Caki2 (cell line): Measurements from ENCODE around the gene DAPK2. TPM values are rescaled to one million over a fixed set of nuclear protein-coding genes. Genes with fewer than 3 reads are reported as not detected.
"Not testable (repeated sequence)": the region's sequence is repeated elsewhere in the genome, so short reads cannot be mapped to it uniquely, and the experiment has no call there.

Source experiments
- DNase-seq: peaks from one replicate; pipeline ENCODE4 v3.0.0-alpha.2; 2015; ENCODE audit warnings: low read depth
- in situ Hi-C: cut with HindIII; loops from 2 replicates; pipeline ENCODE4 v1.10.0; 2016; ENCODE audit warnings: low sequenced_read_pairs, low pct_unique_long_range_greater_than_20kb, mixed read lengths
- total RNA-seq: library from RNA; depleted of rRNA; stranded (reverse); fragments of >200 nt; shearing (Covaris generic); gene quantifications from 2 replicates; pipeline ENCODE4 v1.2.3, GENCODE V29; 2014; ENCODE audit warnings: low replicate concordance

DAPK2 gene
- total RNA-seq, 1 experiment from 2014 or later: 6.0 TPM

- in situ Hi-C loops: no loop called here
- DNase-seq: no peak
Measured at GRCh38 chr15:63968122-63968524, 78.2 kb downstream of the DAPK2 start.

DNA sequence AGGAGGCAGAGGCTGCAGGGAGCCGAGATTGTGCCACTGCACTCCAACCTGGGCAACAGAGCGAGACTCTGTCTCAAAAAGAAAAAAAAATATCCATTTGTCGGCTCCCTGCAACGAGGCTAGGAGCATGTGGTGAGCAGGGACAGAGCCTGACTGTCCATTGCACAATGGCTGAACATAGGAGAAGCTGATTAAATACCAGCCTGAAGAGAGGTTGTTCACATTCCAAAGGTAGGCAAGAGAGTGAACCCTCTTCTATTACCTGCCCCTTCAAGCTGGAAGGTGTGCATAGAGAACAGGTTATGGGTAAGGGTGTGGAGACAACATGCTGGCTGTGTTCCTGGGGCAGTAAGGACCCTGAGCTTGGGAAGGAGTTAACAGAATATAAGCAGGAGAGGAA is 78.7 kb downstream of the DAPK2 start:
- no peak for DNase-seq
- in situ Hi-C loops: no loop called here

DNA sequence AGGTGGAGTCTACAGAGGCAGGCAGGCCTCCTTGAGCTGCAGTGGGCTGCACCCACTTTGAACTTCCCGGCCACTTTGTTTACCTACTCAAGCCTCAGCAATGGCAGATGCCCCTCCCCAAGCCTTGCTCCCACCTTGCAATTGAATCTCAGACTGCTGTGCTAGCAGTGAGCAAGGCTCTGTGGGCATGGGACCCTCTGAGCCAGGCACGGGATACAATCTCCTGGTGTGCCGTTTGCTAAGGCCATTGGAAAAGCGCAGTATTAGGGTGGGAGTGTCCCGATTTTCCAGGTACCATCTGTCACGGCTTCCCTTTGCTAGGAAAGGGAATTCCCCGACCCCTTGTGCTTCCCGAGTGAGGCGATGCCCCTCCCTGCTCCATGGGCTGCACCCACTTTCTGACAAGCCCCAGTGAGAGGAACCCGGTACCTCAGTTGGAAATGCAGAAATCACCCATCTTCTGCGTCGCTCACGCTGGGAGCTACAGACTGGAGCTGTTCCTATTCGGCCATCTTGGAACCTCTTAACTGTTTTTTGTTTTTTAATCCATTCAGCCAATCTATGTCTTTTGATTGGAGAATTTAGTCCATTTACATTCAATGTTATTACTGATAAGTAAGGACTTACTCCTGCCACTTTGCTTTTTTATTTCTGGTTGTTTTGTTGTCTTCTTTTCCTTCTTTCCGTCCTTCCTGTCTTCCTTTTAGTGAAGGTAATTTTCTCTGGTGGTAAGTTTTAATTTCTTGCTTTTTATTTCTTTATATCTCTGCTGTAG is 83.2 kb downstream of the DAPK2 start:
- DNase-seq, in situ Hi-C loops: not testable (repeated sequence)

GRCh38 chr15:63953524-63953923 is 92.8 kb downstream of the DAPK2 start:
- in situ Hi-C loops: no loop called here
- DNase-seq: no peak

DNA sequence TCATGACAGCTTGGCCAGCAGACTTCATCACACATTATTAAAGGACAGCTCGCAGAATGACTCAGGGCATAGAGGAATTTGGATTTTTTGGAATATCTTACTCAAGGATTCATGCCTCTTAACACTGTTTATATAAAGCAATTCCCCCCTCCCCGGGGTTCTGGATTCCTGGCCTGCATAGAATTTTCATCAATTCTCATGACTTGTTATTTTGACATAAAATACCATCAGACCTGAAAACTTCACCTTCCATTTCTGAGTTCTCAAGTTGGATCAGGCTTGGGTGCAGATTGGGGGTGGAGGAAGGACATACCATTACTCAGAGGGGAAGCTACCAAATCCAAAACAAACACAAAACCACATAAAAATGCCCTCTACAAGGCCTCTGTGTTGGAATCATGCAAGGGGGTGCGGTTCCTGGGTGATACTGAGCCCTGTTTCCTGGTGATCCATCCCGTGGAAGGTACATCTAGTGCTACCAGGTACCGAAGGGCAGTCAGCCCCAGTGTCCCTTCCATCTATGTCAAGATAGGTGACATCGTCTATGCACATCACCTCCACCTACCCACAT is 95.3 kb downstream of the DAPK2 start:
- DNase-seq: no peak
- in situ Hi-C loops: no loop called here

DNA sequence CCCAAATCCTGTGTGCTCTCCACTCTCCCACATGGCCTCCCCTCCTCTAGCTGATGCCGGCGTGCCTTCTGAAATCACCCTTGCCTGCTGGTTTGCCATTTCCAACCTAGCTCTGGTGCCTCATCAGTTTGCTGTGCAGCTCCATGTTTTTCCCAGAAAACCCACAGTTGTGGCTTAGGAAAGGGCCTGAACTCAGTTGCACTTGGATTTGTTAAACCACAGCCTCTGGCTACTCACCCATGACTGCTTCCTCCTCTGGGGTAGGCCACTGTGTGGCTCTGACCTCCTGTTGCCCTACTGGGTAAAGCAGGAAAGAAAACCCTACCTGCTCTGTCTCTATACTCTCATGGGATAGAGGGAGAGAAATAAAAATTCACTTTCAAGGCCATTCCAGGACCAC is 97.3 kb downstream of the DAPK2 start:
- in situ Hi-C loops: no loop called here
- DNase-seq: peak; percentile 27

- no peak for DNase-seq
- in situ Hi-C loops: no loop called here
Measured at GRCh38 chr15:63948436-63948835, 97.8 kb downstream of the DAPK2 start.

GRCh38 chr15:63947228-63947627 is 99.1 kb downstream of the DAPK2 start:
- DNase-seq: no peak
- in situ Hi-C loops: no loop called here

DNA sequence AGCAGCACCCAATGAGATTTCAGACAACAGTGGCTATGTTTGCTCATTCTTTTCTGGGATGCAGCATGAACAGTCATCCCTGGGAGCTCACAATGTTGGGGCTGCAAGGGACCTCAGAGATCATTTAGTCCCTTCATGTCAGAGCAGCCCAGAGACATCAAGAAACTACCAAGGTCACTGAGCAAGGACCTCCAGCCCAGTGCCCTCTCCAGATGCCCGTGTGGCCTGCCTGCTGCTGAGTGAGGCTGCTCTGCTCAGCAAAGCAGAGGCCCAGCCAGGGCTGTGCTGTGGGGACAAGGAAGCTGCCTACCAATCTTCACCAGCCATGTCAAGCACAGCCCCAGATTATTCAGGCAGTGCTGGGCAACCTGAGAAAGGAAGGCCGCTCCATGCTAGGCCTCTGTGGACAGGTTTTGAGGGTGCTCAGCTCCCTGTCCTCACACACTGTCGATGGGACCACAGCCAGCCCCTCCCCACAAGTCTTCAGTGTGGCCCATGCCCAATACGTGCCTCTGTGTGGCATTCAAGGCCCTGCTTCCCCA is 99.7 kb downstream of the DAPK2 start:
- in situ Hi-C loops: no loop called here
- DNase-seq: no peak

DNA sequence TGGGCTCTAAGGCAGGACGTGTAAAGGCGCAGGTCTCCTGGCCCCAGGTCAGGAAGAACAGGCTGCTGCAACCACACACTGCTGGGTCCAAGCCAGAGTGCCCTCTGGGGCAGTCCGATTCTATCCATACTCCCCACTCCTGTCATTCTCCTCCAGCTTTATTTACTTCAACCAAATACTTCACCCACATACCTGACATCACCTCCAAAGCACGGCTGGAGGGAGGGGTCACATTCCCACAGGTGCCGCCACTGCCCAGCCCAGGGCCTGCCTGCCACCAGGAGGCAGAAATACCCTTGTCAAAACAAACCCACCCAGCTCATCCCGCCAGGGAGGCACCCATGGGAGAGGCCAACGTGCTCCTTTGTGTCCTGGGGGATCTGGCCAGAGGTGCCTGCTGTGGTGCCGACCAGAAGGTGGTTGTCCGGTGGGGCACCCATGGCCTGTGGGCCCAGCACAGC is 100.4 kb downstream of the DAPK2 start:
- DNase-seq: no peak
- in situ Hi-C loops: no loop called here

DNA sequence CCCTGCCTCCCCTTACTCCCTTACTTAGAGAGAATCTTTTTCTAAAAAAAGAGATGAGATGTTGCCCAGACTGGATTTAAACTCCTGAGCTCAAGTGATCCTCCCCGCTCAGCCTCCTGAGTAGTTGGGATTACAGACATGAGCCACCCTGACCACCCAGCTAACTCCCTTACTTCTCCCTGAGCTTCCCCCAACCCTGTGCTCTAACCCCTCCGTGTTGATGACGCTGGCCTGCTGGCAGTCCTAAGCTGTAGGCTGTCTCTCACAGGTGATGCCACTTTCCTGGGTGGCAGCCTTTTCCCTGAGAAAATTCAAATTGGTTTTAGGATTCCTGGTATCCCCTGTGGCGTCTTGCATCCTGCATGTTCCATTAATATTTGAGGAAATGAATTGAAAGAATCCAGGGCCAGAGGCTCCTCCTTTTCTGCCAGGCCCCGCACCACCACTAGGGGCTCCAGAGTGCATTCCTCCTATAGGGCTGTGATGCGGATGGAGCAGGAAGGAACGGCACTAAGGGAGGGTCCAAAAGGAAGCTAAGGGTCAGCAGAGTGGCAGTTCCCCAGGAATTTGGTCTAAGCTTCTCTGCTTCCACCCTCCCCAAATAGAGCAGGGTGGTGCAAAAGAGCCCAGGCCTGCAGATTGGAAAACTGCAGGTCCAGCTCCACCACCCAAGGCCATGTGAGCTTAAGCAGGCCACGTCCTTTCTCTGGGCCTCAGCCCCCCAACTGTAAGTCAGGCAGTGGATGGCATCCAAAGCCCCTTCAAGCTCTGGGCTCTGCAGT is 101.1 kb downstream of the DAPK2 start:
- peak; percentile 54 for DNase-seq
- in situ Hi-C loops: no loop called here

- in situ Hi-C loops: no loop called here
- DNase-seq: no peak
Measured at GRCh38 chr15:63944681-63944955, 101.7 kb downstream of the DAPK2 start.

DNA sequence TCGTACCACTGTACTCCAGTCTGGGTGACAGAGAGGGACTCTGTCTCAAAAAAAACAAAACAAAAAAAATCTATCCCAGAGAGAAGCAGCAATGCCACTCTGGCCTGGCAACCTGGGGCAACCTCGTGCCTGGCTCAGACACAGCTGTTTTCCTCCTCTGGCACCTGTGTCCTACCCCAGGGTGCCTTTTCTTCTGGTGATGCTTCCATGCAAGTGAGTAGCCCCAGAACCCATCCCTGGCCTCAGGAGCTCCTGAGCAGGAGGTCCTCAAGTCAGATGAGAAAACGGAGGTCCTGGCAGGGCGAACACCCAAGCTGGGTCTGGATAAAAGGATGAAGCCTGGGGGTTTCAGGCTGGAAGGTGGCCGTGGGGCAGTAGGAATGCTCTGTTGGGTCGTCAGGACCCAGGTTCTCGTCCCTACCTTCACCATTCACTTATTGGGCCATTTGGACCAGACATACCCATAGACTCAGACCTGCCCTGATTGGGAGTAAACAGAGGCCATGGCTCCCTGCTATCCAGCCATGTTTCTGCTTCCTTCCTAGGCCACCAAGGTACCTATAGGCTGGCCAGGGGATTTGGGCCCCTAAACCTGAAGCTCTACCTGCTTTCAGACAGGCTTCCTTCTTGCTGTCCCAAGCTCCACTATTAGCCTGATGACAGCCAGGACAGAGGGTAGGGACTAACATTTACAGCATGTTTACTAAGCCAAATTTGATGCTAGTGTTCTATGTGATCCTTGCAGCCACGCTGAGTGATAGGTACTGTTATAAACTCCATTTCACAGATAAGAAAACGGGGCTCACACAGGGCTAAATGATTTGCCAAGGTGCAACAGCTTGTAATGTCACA is 102.2 kb downstream of the DAPK2 start:
- in situ Hi-C loops: no loop called here
- no peak for DNase-seq

GRCh38 chr15:63942486-63943365 is 103.6 kb downstream of the DAPK2 start:
- in situ Hi-C loops: no loop called here
- peak; percentile 13 for DNase-seq

DNA sequence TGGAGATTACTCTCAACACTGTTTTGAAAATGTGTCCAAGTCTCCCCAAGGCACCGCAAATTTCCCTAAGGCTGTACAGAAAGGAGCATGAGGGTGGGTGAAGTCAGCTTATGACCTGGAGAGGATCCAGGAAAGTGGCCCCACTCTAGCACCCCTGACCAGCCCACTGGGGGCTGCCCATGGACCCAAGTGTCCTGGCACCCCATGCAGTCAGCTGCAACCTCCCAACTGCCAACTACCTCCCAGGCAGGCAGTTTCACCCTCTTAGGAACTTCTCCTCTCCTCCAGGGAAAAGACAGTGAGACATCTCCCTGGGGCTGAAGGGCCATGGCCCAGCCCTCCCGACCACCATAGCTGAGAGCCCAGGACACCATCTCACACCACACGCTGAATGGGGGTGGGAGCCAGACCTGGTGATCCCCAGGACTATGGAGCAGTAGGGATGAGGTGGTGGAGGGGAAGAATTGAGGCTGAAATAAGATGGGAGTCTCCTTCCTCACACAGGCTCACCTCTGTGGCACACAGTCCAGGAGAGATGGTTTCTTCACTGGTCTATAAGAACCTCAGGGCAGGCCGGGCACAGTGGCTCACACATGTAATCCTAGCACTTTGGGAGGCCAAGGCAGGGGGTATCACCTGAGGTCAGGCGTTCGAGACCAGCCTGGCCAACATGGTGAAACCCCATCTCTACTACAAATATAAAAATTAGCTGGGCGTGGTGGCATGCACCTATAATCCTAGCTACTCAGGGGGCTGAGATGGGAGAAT is 104.4 kb downstream of the DAPK2 start:
- in situ Hi-C loops: no loop called here

DNA sequence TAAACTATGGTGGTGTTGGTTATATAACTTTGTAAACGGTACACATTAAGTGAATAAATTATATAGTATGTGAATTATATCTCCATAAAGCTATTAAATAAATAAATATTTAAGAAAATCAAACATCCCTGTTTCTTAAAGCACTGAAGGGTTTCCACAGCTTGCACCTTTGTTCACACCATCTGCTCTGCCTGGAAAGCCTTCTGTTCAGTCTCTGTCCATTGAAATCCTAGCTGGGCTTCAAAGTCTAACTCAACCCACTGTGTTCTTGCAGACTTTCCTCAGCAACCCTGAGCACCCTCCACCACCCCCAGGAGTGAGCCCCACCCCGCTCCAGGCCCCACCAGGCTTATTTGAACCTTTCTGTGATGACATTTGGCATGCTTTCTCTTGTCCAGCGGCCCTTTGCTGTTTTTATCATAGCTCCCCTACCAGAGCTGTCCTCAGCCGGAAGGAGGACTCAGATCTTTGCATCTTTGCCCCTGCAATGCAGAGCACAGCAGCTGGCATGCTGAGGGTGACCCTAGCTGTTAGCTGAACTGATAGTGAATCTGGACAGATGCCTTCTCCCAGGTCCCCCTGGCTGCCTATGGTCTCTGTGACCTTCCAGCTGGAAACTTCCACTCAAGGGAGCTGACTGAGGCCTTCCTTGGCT is 105.2 kb downstream of the DAPK2 start:
- DNase-seq: no peak
- in situ Hi-C loops: no loop called here

More for the DNA sequence above, 104.4 kb downstream of the DAPK2 start:
- DNase-seq: no peak
